ENCODE data around the gene RBSN.

RBSN gene

GRCh38 chr3:15056676-15057404 is 42.1 kb downstream of the RBSN start:
- DNase-seq: no peak

- DNase-seq: no peak
These were observed 43.9 kb downstream of the RBSN start for GRCh38 chr3:15055019-15055557.

DNA sequence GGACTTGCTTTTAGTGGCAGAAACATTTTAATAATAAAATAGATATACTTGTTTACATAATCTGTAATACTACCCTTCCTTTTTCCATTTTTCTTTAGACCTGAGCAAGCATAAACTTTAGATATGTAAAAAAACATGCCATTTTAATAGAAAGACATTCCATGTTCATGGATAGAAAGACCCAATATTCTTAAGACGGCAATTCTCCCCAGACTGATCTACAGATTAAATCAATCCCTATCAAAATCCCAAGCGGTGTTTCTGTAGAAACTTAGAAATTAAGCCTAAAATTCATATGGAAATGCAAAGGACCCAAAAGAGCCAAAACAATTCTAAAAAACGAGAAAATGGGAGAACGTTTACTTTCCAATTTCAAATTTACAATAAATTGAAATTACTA is 45.4 kb downstream of the RBSN start:
- no peak for DNase-seq

GRCh38 chr3:15052335-15053242 is 46.4 kb downstream of the RBSN start:
- DNase-seq: no peak

GRCh38 chr3:15051531-15051930 is 47.4 kb downstream of the RBSN start:
- no peak for DNase-seq

DNA sequence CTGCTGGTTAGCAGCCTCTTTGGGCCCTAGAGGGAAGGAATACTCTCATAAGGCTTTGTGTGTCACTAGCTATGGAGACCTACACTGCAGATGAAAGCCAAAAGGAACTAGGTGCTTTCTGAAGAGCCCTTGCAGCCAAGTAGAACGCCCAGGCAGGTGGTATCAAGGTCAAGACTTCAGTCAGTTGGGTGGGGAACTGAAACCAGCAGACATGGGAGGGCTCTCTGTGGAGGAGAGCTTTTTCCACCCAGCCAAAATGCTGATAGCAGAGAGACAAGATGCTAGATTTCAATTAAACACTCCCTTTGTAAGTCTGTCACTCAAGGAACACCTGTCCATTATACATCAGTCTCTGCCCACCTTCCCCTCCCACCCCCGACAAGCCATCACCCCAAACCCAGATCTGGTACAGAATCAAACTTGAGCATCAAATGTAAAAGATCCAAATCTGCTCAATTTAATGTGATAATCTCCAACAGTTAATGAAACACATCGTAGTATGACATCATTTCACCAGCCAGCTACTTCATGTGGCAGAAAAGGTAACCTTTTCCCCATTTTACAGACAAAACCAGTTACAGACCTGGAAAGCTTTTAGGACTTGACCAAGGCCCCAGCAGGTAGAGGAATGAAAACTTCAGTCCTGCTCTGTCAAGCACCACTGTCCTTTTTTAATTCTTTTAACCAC is 48.4 kb downstream of the RBSN start:
- DNase-seq: no peak

DNA sequence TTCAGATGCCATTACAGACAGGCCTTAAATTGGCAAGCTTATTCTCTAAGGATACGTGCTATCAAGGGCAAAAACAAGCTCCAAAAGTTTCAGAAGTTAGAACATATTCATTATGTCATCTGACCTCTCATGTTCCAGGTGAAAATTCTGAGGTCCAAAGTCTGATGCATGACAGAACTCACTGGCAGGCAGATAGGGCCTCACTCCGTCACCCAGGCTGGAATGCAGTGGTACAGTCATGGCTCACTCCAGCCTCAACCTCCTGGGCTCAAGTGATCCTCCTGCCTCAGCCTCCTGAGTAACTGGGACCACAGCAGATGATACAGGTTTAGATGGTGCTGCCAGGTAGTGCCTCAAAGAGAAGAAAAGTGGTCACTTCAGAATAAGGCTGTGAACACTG is 49.4 kb downstream of the RBSN start:
- DNase-seq: no peak

GRCh38 chr3:15045667-15046066 is 53.3 kb downstream of the RBSN start:
- DNase-seq: no peak

DNA sequence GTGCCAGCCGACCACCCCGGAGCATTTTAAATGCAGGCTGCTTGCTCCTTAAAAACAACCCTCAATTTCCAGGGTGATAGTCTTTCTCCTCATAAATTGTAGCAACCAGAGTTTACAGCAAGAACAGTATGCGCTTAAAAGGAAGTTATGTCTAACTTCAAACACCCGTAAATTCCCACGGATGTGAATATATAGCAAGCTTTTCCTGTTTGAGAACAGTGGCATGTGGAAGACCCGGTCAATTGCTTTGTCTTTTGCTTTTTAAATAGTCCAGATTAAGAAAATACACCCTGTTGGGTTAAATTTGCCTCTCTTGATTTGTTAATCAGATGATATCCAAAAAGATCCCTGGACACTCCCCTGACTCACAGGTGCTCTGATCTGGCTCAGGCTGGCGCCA is 54.6 kb downstream of the RBSN start:
- no peak for DNase-seq

GRCh38 chr3:15043408-15044171 is 55.4 kb downstream of the RBSN start:
- no peak for DNase-seq

GRCh38 chr3:15042936-15043335 is 56.0 kb downstream of the RBSN start:
- no peak for DNase-seq

GRCh38 chr3:15041950-15042349 is 57.0 kb downstream of the RBSN start:
- no peak for DNase-seq

GRCh38 chr3:15040844-15041243 is 58.1 kb downstream of the RBSN start:
- DNase-seq: no peak

DNA sequence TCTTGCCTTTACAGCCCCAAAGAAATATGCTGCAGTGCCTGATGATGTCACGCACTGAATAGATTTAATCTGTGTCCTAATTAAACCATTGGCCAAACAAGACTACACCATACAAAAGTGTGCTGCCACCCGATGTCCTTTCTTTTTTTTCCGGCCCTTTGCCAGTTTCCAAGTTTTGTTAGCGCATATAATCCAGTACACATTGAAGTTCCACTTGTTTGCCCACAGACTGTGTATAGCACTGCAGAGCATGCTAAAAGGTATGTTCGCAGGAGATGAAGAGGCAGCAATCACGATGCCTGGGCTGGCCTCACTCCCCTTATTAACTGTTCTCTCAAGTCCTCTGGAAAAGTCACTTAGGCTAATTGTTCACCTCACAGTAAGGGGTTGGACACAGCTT is 60.6 kb downstream of the RBSN start:
- no peak for DNase-seq

- DNase-seq: no peak
These were observed 65.8 kb downstream of the RBSN start for GRCh38 chr3:15033103-15033502.

- DNase-seq: no peak
These were observed 66.3 kb downstream of the RBSN start for GRCh38 chr3:15032650-15033049.

DNA sequence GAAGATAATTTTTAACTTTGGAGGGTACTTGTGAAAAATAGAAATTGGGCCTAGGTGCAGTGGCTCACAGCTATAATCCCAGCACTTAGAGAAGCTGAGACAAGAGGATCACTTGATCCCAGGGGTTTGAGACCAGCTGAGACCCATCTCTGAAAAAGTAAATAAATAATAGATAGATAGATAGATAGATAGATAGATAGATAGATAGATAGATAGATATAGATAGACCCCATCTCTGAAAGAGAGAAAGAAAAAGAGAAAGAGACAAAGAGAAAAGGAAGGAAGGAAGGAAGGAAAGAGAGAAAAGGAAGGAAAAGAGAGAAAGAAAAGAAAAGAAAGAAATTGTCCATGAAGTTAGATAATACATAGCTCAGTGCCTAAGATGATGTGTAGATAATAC is 69.3 kb downstream of the RBSN start:
- no peak for DNase-seq

GRCh38 chr3:15023719-15024118 is 75.2 kb downstream of the RBSN start:
- DNase-seq: no peak

DNA sequence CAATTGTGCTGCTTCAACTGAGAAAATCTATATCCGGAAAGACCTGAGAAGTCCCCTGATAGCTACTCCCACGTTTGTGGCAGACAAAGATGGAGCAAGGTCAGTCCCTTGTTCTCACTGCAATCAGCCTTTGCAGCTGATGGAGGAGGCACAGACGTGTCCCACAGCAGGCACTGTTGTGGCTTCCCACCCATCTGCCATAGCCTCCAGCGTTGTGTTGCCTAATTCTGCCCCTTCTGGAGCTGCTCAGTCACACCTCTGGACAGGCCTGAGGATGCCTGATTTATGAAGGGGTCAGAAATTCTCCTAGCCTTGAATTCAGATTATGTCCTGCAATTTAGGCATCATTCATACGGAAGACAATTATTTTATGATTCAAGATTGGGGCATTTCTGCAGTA is 75.7 kb downstream of the RBSN start:
- no peak for DNase-seq

Data from SIG-M5 (cell line).